ENCODE results near the gene OR14K1. TPM values are rescaled to one million over a fixed set of nuclear protein-coding genes. Genes with fewer than 3 reads are reported as not detected.
"Not testable (repeated sequence)": the region's sequence is repeated elsewhere in the genome, so short reads cannot be mapped to it uniquely, and the experiment has no call there.

OR14K1 gene
- polyA plus RNA-seq, 1 donor (not counting 4 experiments of a cell fraction or from before 2014, with no cell fraction given): not detected

GRCh38 chr1:247741756-247742155, 3.3 kb downstream of the OR14K1 start:
- H3K4me2 ChIP-seq (ENCODE audit: control insufficient read depth, extremely low read depth, insufficient read depth, low read depth, low read length): no peak overlapping the region
- FAIRE-seq: no peak

GRCh38 chr1:247742215-247742760, 3.9 kb downstream of the OR14K1 start:
- H2AFZ ChIP-seq (ENCODE audit: control insufficient read depth, low read length); H3K4me3 ChIP-seq (ENCODE audit: control insufficient read depth in 2 of 3, extremely low read depth in 1 of 3, insufficient read depth in 2 of 3, low read depth in 1 of 3, low read length in 3 of 3); H3K4me2 ChIP-seq (ENCODE audit: control insufficient read depth, extremely low read depth, insufficient read depth, low read depth, low read length); H4K20me1 ChIP-seq (ENCODE audit: control insufficient read depth, extremely low read depth, insufficient read depth, low read length); H3K27me3 ChIP-seq (ENCODE audit: control insufficient read depth, extremely low read depth, insufficient read depth, low read length); H3K4me1 ChIP-seq (ENCODE audit: control insufficient read depth, extremely low read depth, insufficient read depth, low read length); H3K27ac ChIP-seq (ENCODE audit: control insufficient read depth, insufficient read depth, low read length); H3K9ac ChIP-seq (ENCODE audit: control insufficient read depth, extremely low read depth, insufficient read depth, low read length); H3K79me2 ChIP-seq (ENCODE audit: control insufficient read depth, insufficient read depth, low read length); H3K36me3 ChIP-seq (ENCODE audit: control insufficient read depth in 2 of 2, extremely low read depth in 1 of 2, insufficient read depth in 2 of 2, low read length in 2 of 2); dilution Hi-C loops (cut with MboI; ENCODE audit: extremely low pct_ligation_motif_present, low sequenced_read_pairs); DNase-seq (ENCODE audit: low read depth, low spot score); H3K9me1 ChIP-seq (ENCODE audit: control insufficient read depth, extremely low read depth, insufficient read depth, low read length); H3K9me3 ChIP-seq (ENCODE audit: control insufficient read depth, low read depth, low read length); FAIRE-seq: not testable (repeated sequence)

More at GRCh38 chr1:247741756-247742155, 3.3 kb downstream of the OR14K1 start:
- TF ChIP-seq EZH2 (IDR thresholded peaks at IDR 0.05; ENCODE audit: low read length): no peak
- TF ChIP-seq, protein P1, sequence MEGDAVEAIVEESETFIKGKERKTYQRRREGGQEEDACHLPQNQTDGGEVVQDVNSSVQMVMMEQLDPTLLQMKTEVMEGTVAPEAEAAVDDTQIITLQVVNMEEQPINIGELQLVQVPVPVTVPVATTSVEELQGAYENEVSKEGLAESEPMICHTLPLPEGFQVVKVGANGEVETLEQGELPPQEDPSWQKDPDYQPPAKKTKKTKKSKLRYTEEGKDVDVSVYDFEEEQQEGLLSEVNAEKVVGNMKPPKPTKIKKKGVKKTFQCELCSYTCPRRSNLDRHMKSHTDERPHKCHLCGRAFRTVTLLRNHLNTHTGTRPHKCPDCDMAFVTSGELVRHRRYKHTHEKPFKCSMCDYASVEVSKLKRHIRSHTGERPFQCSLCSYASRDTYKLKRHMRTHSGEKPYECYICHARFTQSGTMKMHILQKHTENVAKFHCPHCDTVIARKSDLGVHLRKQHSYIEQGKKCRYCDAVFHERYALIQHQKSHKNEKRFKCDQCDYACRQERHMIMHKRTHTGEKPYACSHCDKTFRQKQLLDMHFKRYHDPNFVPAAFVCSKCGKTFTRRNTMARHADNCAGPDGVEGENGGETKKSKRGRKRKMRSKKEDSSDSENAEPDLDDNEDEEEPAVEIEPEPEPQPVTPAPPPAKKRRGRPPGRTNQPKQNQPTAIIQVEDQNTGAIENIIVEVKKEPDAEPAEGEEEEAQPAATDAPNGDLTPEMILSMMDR (optimal IDR thresholded peaks at IDR 0.05 in 1 of 3, IDR thresholded peaks at IDR 0.05 in 1 of 3, conservative IDR thresholded peaks at IDR 0.05 in 1 of 3; ENCODE audit: extremely low read depth in 1 of 3, insufficient read depth in 2 of 3, low read length in 3 of 3): no peak
- H3K9ac ChIP-seq (ENCODE audit: control insufficient read depth, extremely low read depth, insufficient read depth, low read length): no peak overlapping the region
- dilution Hi-C loops (cut with MboI; ENCODE audit: extremely low pct_ligation_motif_present, low sequenced_read_pairs): no loop called here
- H3K4me3 ChIP-seq (ENCODE audit: control insufficient read depth in 2 of 3, extremely low read depth in 1 of 3, insufficient read depth in 2 of 3, low read depth in 1 of 3, low read length in 3 of 3): no peak overlapping the region
- DNase-seq (ENCODE audit: low read depth, low spot score): no peak
- no peak overlapping the region for H3K27ac ChIP-seq (ENCODE audit: control insufficient read depth, insufficient read depth, low read length)
- no peak overlapping the region for H2AFZ ChIP-seq (ENCODE audit: control insufficient read depth, low read length)
- H3K27me3 ChIP-seq (ENCODE audit: control insufficient read depth, extremely low read depth, insufficient read depth, low read length): no peaks in the 10 kb centered on the region
- H3K79me2 ChIP-seq (ENCODE audit: control insufficient read depth, insufficient read depth, low read length): no peaks in the 10 kb centered on the region
- H3K4me1 ChIP-seq (ENCODE audit: control insufficient read depth, extremely low read depth, insufficient read depth, low read length): no peaks in the 10 kb centered on the region
- no peaks in the 10 kb centered on the region for H3K9me1 ChIP-seq (ENCODE audit: control insufficient read depth, extremely low read depth, insufficient read depth, low read length)
- no peaks in the 10 kb centered on the region for H3K36me3 ChIP-seq (ENCODE audit: control insufficient read depth in 2 of 2, extremely low read depth in 1 of 2, insufficient read depth in 2 of 2, low read length in 2 of 2)
- H4K20me1 ChIP-seq (ENCODE audit: control insufficient read depth, extremely low read depth, insufficient read depth, low read length): no peaks in the 10 kb centered on the region
- no peaks in the 10 kb centered on the region for H3K9me3 ChIP-seq (ENCODE audit: control insufficient read depth, low read depth, low read length)

GRCh38 chr1:247746391-247746935, 8.0 kb downstream of the OR14K1 start:
- dilution Hi-C loops (cut with MboI; ENCODE audit: extremely low pct_ligation_motif_present, low sequenced_read_pairs): no loop called here

More at GRCh38 chr1:247746391-247746935, 8.0 kb downstream of the OR14K1 start:
- H3K27ac ChIP-seq (ENCODE audit: control insufficient read depth, insufficient read depth, low read length): no peak overlapping the region
- no peaks in the 10 kb centered on the region for H4K20me1 ChIP-seq (ENCODE audit: control insufficient read depth, extremely low read depth, insufficient read depth, low read length)
- no peak for DNase-seq (ENCODE audit: low read depth, low spot score)
- H3K9ac ChIP-seq (ENCODE audit: control insufficient read depth, extremely low read depth, insufficient read depth, low read length): no peak overlapping the region
- peaks cover 2% of the 10 kb centered on the region for H3K9me3 ChIP-seq (ENCODE audit: control insufficient read depth, low read depth, low read length)
- no peak overlapping the region for H3K4me2 ChIP-seq (ENCODE audit: control insufficient read depth, extremely low read depth, insufficient read depth, low read depth, low read length)
- no peaks in the 10 kb centered on the region for H3K4me1 ChIP-seq (ENCODE audit: control insufficient read depth, extremely low read depth, insufficient read depth, low read length)
- H3K27me3 ChIP-seq (ENCODE audit: control insufficient read depth, extremely low read depth, insufficient read depth, low read length): no peaks in the 10 kb centered on the region
- H3K9me1 ChIP-seq (ENCODE audit: control insufficient read depth, extremely low read depth, insufficient read depth, low read length): no peaks in the 10 kb centered on the region
- no peaks in the 10 kb centered on the region for H3K36me3 ChIP-seq (ENCODE audit: control insufficient read depth in 2 of 2, extremely low read depth in 1 of 2, insufficient read depth in 2 of 2, low read length in 2 of 2)
- no peak overlapping the region for H3K4me3 ChIP-seq (ENCODE audit: control insufficient read depth in 2 of 3, extremely low read depth in 1 of 3, insufficient read depth in 2 of 3, low read depth in 1 of 3, low read length in 3 of 3)
- H3K79me2 ChIP-seq (ENCODE audit: control insufficient read depth, insufficient read depth, low read length): no peaks in the 10 kb centered on the region
- no peak overlapping the region for H2AFZ ChIP-seq (ENCODE audit: control insufficient read depth, low read length)
- TF ChIP-seq, protein P1 (optimal IDR thresholded peaks at IDR 0.05 in 1 of 3, IDR thresholded peaks at IDR 0.05 in 1 of 3, conservative IDR thresholded peaks at IDR 0.05 in 1 of 3; ENCODE audit: extremely low read depth in 1 of 3, insufficient read depth in 2 of 3, low read length in 3 of 3): no peak
- no peak for TF ChIP-seq EZH2 (IDR thresholded peaks at IDR 0.05; ENCODE audit: low read length)
- FAIRE-seq: no peak
